ENCODE measurements around the gene ANP32A. TPM values are rescaled to one million over a fixed set of nuclear protein-coding genes. Genes with fewer than 3 reads are reported as not detected.

The ANP32A gene
- polyA plus RNA-seq, 5 donors = 272 to 353 (median 306) TPM

GRCh38 chr15:68801572-68802148 lies 19.0 kb downstream of the ANP32A start:
- DNase-seq = no peak

DNA sequence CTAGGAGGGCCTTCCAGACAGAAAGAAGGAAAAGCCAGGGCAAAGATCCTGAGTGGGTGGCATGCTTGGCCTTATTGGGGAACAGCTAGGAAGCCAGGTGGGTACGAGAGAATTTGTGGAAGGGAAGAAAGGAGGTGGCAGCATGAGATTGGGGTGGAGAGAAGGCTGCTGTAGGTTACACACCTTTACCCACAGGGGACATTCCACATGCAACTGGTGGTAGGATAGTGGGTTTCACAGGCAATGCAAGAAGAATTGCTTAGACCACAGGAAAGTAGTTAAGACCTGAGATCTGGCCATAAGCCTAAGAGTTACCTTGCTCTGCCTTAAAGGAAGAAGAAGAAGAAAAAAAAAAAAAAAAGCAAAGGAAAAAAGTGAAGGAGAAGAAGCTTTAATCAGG lies 19.8 kb downstream of the ANP32A start:
- no peak for DNase-seq

- DNase-seq = no peak
Observed at GRCh38 chr15:68798346-68799094, 22.2 kb downstream of the ANP32A start.

DNA sequence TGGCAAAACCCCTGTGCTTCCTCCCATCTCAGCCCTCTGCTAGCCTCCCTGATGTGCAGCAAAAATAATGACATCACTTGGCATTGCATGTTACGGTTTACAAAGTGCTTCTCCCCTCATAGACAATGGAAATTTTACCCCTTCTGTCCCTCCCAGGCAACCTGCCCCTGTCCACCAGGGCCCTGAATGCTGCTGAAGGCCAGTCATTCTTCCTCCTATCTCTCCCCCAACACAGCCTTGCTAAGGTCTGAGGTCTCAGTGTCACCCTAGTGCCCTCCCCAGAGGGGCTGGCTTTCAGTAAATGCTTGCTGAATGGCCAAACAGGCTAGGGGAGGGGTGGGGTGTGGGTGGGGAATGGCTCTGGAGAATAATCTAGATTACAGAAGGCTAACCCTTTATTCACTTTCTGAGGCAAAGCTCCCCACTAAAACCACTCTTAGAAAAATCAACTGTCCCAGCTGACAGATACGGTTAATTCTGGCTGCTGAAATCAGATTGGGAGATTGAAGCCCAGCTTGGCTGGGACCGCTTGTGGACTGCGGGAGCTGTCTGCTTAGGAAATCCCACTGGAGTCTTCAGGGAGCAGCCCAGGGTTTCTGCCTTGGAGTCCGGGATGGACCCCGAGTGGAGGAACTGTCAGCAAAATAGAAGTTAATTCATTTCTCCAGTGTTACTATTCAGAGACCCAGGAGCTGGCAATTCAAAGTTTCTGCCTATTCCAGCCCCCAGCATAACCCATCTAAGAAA lies 22.9 kb downstream of the ANP32A start:
- no peak for DNase-seq

- no peak for DNase-seq
Observed at GRCh38 chr15:68797191-68797590, 23.5 kb downstream of the ANP32A start.

- DNase-seq = no peak
Observed at GRCh38 chr15:68796576-68796975, 24.1 kb downstream of the ANP32A start.

GRCh38 chr15:68795298-68795848 lies 25.3 kb downstream of the ANP32A start:
- DNase-seq = peak; percentile 67 to 71

DNA sequence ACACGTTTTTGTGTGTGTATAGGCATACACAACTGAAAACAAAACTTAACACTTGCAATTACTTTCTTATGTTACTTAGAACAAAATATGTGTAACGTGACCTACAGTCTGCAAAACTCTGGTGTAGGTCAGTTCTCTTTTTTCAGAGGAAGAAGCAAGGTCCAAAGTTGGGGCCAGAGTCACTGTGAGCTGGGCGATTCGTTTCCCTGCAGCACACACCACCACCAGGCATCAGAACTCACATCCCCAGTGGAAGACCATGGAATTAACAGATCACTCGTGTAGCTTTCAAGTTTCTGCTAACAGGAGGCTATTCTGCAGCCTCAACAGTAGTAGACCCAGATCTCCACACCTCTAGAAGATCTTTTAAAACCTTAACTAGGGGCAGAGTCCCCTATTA lies 25.8 kb downstream of the ANP32A start:
- DNase-seq = no peak

DNA sequence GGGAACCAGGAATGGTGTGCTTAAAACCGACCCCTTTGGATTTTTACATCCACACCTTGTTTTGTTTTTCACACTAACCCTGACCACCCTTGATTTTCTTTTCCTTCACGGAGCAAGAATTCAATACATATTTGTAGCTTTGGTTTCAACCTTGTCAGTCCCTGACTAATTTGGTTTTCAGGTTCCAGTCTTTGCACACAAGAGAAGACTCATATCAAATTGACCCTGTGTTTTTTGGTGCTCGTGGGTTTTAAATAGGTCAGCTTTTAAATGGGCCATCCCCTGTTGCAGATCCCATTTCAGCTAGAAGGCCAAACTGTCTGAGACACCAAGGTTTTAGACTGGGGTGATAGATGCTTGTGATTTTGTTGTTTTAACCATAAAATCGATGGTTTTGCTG lies 26.4 kb downstream of the ANP32A start:
- DNase-seq = no peak

GRCh38 chr15:68793776-68794175 lies 26.9 kb downstream of the ANP32A start:
- DNase-seq = no peak

GRCh38 chr15:68792901-68793766 lies 27.6 kb downstream of the ANP32A start:
- no peak for DNase-seq

GRCh38 chr15:68791431-68792283 lies 29.0 kb downstream of the ANP32A start:
- DNase-seq = no peak

- no peak for DNase-seq
Observed at GRCh38 chr15:68790910-68791309, 29.8 kb downstream of the ANP32A start.

- no peak for DNase-seq
Observed at GRCh38 chr15:68790242-68790575, 30.5 kb downstream of the ANP32A start.

- no peak for DNase-seq
Observed at GRCh38 chr15:68789534-68790241, 31.0 kb downstream of the ANP32A start.

- DNase-seq = no peak
Observed at GRCh38 chr15:68789091-68789490, 31.6 kb downstream of the ANP32A start.

GRCh38 chr15:68788264-68788624 lies 32.5 kb downstream of the ANP32A start:
- no peak for DNase-seq

- DNase-seq = peak in 1 of 2 donors; percentile 49
Observed at GRCh38 chr15:68787609-68788263, 33.0 kb downstream of the ANP32A start.

DNA sequence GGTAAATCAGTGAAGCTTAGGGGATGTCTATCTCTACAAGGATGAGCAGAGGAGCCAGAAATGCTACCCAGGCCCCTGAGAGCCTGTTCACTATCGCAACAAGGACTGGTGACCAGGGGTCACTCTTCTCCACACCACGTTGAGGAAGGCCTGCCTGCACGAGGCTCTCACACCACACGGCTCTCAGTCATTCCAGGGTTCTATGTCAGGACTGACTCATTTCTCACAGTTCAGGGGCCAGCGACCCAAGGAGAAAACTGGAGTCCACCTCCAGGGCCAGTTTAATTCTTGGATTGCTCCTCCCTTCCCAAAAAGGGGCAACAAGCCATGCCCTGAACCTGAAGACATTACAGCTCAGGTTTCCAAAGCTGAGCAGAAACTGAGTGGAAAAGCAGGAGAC lies 33.9 kb downstream of the ANP32A start:
- no peak for DNase-seq

GRCh38 chr15:68785541-68785940 lies 35.2 kb downstream of the ANP32A start:
- no peak for DNase-seq

All from right lung (tissue), 5 donors.